ENCODE measurements around the gene CATSPER3. TPM values are rescaled to one million over a fixed set of nuclear protein-coding genes. Genes with fewer than 3 reads are reported as not detected.

CATSPER3 gene
- total RNA-seq, 1 experiment from 2014 or later: 1.7 TPM

DNA sequence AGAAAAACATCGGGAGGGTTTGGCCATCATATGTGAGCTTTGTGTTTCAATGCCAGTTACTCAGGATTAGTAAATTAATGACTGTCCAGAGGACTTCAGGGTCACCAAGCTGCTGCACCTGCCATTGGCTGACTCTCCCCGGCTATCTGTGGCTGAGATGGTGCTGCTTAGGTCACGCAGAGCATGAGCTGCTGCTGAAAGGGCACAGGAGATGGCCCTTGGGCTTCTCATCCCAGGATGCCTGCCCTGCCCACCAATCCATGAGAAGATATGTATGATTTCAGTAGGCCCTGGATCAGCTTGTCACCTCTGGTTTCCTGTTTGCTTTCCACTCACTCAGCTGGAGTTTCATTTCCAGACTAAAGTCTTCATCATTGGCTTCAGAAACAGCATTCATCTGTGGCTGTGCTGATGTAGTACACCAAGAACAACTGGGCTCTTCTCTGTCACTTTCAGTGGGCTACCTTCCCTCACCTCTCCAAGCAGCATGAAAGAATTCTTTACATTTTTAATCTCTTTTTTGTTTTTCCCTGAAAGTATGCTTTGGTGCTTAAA, 2.4 kb upstream of the CATSPER3 start:
- intact Hi-C loops (cut with micrococcal nuclease): no loop called here
- Histone ChIP-seq H3K9me3 (ENCODE audit: control insufficient read depth in 1 of 2, insufficient read depth in 1 of 2, low read depth in 1 of 2, low read length in 2 of 2) (no peaks in the 10 kb centered on the region), H3K4me2 (ENCODE audit: low read length) (no peak overlapping the region), H3K79me2 (ENCODE audit: insufficient read depth, low read length) (no peaks in the 10 kb centered on the region), H3K9me2 (ENCODE audit: insufficient read depth) (no peaks in the 10 kb centered on the region), H4K20me1 (ENCODE audit: insufficient read depth) (no peaks in the 10 kb centered on the region), H3K4me3 (replicated peaks in 1 of 2; ENCODE audit: low read depth in 1 of 2, low read length in 2 of 2) (no peak overlapping the region), H3K27me3 (ENCODE audit: insufficient read depth, low read length) (no peaks in the 10 kb centered on the region), H2AFZ (ENCODE audit: low read depth, low read length, poor library complexity, severe bottlenecking) (no peak overlapping the region), H3K36me3 (ENCODE audit: control insufficient read depth in 1 of 2, insufficient read depth in 2 of 2, low read length in 2 of 2) (peaks cover 0 to 2% of the 10 kb centered on the region in 2 experiments; a peak in 1 of 4 replicates), H3K4me1 (ENCODE audit: control insufficient read depth in 1 of 2, insufficient read depth in 2 of 2, low read length in 2 of 2) (peaks cover 6 to 9% of the 10 kb centered on the region in 2 experiments; a peak in 2 of 4 replicates), H3K27ac (ENCODE audit: low read depth, low read length) (no peak overlapping the region), H3K9ac (ENCODE audit: low read length) (no peak overlapping the region)
- CTCF ChIA-PET: no interaction called here
- ATAC-seq (no peak), DNase-seq (ENCODE audit: low read depth, low spot score) (no peak)
- RAD21 ChIA-PET (ENCODE audit: low non-redundant PET in 1 of 2, low total read pairs in 2 of 2, uncharacterized antibody in 2 of 2, unreplicated experiment in 2 of 2): no interaction called here
- TF ChIP-seq RAD21 (IDR thresholded peaks at IDR 0.05; ENCODE audit: low read depth): no peak
- no peak for TF ChIP-seq JUND (IDR thresholded peaks at IDR 0.05)
- TF ChIP-seq, protein P1, sequence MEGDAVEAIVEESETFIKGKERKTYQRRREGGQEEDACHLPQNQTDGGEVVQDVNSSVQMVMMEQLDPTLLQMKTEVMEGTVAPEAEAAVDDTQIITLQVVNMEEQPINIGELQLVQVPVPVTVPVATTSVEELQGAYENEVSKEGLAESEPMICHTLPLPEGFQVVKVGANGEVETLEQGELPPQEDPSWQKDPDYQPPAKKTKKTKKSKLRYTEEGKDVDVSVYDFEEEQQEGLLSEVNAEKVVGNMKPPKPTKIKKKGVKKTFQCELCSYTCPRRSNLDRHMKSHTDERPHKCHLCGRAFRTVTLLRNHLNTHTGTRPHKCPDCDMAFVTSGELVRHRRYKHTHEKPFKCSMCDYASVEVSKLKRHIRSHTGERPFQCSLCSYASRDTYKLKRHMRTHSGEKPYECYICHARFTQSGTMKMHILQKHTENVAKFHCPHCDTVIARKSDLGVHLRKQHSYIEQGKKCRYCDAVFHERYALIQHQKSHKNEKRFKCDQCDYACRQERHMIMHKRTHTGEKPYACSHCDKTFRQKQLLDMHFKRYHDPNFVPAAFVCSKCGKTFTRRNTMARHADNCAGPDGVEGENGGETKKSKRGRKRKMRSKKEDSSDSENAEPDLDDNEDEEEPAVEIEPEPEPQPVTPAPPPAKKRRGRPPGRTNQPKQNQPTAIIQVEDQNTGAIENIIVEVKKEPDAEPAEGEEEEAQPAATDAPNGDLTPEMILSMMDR (IDR thresholded peaks at IDR 0.05 in 2 of 3, conservative IDR thresholded peaks at IDR 0.05 in 1 of 3; ENCODE audit: borderline replicate concordance in 1 of 3, insufficient read depth in 1 of 3, low read depth in 2 of 3, low read length in 2 of 3): no peak
- no peak for TF ChIP-seq TCF7L2 (IDR thresholded peaks at IDR 0.05; ENCODE audit: borderline replicate concordance, extremely low read depth, insufficient read depth, insufficient read length)
- TF ChIP-seq, protein P2, sequence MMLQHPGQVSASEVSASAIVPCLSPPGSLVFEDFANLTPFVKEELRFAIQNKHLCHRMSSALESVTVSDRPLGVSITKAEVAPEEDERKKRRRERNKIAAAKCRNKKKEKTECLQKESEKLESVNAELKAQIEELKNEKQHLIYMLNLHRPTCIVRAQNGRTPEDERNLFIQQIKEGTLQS (IDR thresholded peaks at IDR 0.05): no peak
- TF ChIP-seq, protein P3, sequence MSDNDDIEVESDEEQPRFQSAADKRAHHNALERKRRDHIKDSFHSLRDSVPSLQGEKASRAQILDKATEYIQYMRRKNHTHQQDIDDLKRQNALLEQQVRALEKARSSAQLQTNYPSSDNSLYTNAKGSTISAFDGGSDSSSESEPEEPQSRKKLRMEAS (IDR thresholded peaks at IDR 0.05): no peak
- no peak for TF ChIP-seq EGR1 (IDR thresholded peaks at IDR 0.05; ENCODE audit: low read depth)
- no peak for TF ChIP-seq EZH2 (IDR thresholded peaks at IDR 0.05)
- TF ChIP-seq FOSL1 (IDR thresholded peaks at IDR 0.05; ENCODE audit: low read depth): no peak
- POLR2A ChIA-PET: no interaction called here
- no TSS peak for BruUV-seq (replicated peaks)

Data from HCT116 (cell line).